Measurements from ENCODE around the gene RETN. TPM values are rescaled to one million over a fixed set of nuclear protein-coding genes. Genes with fewer than 3 reads are reported as not detected.

RETN gene
- total RNA-seq, 2 experiments from 2014 or later = not detected

DNA sequence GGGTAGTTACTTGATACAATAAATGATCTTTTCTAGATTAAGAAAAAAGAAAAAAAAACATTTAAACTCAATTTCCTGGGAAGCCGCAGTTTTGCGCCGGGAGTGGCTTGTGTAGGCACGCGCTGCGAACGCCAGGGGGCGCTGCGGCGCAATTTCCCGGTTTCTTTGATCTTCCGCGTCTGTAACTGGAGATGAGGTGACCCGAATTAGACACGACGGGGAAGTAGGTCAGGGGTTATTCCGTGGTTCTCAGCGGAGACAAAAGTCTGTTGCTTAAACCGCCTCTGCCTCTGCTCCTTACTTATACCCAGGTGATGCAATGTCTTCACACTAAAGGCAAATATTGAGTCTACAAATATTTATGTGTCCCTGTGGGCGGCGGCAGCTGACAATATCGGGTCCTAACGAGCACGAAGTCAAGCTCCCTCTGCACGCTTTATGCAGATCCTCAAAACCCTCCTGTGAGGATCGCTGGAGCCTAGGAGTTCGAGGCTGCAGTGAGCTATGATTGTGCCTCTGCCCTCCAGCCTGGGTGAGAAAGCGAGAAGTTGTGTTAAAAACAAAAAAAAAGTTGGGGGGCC lies 16.7 kb upstream of the RETN start:
- Histone ChIP-seq H2AFZ (ENCODE audit: low read length) (peak overlapping the region; percentile 96), H3K9me2 (ENCODE audit: insufficient read depth, low read length) (no peaks in the 10 kb centered on the region), H3K4me3 (ENCODE audit: low read depth, low read length, poor library complexity, severe bottlenecking) (peak overlapping the region; percentile 51), H3K79me2 (ENCODE audit: insufficient read depth, low read depth, low read length) (no peaks in the 10 kb centered on the region), H3K36me3 (ENCODE audit: insufficient read depth, low read length) (no peaks in the 10 kb centered on the region), H4K20me1 (ENCODE audit: insufficient read depth, low read length) (no peaks in the 10 kb centered on the region), H3K27ac (ENCODE audit: low read depth, low read length, poor library complexity, severe bottlenecking) (no peak overlapping the region), H3K4me2 (ENCODE audit: low read length) (peak overlapping the region; percentile 70), H3K9me3 (ENCODE audit: low read length) (no peaks in the 10 kb centered on the region), H3K4me1 (ENCODE audit: insufficient read depth, low read length, poor library complexity, severe bottlenecking) (peaks cover 4% of the 10 kb centered on the region)
- ChIA-PET POLR2A (no interaction called here), CTCF (ENCODE audit: unreplicated experiment) (interaction anchor here (0.6 to 1.2 kb wide), 2 partner anchors 8 to 47 kb away, joined by 3 read pairs; no protein-coding TSS in a partner anchor)
- TF ChIP-seq EZH2phosphoT487 (IDR thresholded peaks at IDR 0.05; ENCODE audit: borderline replicate concordance, low read depth, low read length) = no peak
- TF ChIP-seq, protein P1, sequence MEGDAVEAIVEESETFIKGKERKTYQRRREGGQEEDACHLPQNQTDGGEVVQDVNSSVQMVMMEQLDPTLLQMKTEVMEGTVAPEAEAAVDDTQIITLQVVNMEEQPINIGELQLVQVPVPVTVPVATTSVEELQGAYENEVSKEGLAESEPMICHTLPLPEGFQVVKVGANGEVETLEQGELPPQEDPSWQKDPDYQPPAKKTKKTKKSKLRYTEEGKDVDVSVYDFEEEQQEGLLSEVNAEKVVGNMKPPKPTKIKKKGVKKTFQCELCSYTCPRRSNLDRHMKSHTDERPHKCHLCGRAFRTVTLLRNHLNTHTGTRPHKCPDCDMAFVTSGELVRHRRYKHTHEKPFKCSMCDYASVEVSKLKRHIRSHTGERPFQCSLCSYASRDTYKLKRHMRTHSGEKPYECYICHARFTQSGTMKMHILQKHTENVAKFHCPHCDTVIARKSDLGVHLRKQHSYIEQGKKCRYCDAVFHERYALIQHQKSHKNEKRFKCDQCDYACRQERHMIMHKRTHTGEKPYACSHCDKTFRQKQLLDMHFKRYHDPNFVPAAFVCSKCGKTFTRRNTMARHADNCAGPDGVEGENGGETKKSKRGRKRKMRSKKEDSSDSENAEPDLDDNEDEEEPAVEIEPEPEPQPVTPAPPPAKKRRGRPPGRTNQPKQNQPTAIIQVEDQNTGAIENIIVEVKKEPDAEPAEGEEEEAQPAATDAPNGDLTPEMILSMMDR (conservative IDR thresholded peaks at IDR 0.05; ENCODE audit: low read length) = peak; percentile 98
- DNase-seq (ENCODE audit: low spot score) = peak; percentile 81
- intact Hi-C loops (cut with micrococcal nuclease; ENCODE audit: unreplicated experiment) = loop anchor here (1.0 kb wide), 2 partner anchors 28 to 147 kb away; partner anchors contain the start of gene TRAPPC5
- BruUV-seq (replicated peaks) = no TSS peak

DNA sequence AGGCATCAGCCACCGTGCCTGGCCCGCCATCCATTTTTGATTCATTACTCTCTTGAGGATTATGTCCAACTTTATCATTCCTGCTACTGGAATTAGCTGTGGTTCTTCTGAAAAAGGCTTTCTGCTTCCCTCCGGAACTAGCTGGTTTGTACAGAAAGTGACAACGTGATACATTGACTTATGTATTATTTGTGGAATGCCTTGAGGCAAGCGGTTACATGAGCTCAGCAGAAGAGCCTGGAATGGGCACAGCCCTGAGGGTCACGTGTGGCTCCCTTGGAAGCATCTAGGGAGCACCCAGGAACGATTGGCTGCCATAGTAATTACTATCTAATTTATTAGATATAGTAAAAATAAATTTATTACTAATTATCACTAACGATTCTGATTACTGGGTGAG lies 14.4 kb upstream of the RETN start:
- TF ChIP-seq EZH2phosphoT487 (IDR thresholded peaks at IDR 0.05; ENCODE audit: borderline replicate concordance, low read depth, low read length) = no peak
- TF ChIP-seq, protein P1 (conservative IDR thresholded peaks at IDR 0.05; ENCODE audit: low read length) = no peak
- Histone ChIP-seq H2AFZ (ENCODE audit: low read length) (no peak overlapping the region), H3K36me3 (ENCODE audit: insufficient read depth, low read length) (no peaks in the 10 kb centered on the region), H3K9me3 (ENCODE audit: low read length) (no peaks in the 10 kb centered on the region), H3K4me2 (ENCODE audit: low read length) (no peak overlapping the region), H3K79me2 (ENCODE audit: insufficient read depth, low read depth, low read length) (no peaks in the 10 kb centered on the region), H4K20me1 (ENCODE audit: insufficient read depth, low read length) (no peaks in the 10 kb centered on the region), H3K9me2 (ENCODE audit: insufficient read depth, low read length) (no peaks in the 10 kb centered on the region), H3K4me3 (ENCODE audit: low read depth, low read length, poor library complexity, severe bottlenecking) (no peak overlapping the region), H3K27ac (ENCODE audit: low read depth, low read length, poor library complexity, severe bottlenecking) (no peak overlapping the region), H3K4me1 (ENCODE audit: insufficient read depth, low read length, poor library complexity, severe bottlenecking) (peaks cover 12% of the 10 kb centered on the region)
- no TSS peak for BruUV-seq (replicated peaks)
- CTCF ChIA-PET (ENCODE audit: unreplicated experiment) = no interaction called here
- no peak for DNase-seq (ENCODE audit: low spot score)
- POLR2A ChIA-PET = interaction anchor here (0.5 kb wide), 1 partner anchor 13 kb away, joined by 4 read pairs; no protein-coding TSS in a partner anchor
- intact Hi-C loops (cut with micrococcal nuclease; ENCODE audit: unreplicated experiment) = no loop called here

DNA sequence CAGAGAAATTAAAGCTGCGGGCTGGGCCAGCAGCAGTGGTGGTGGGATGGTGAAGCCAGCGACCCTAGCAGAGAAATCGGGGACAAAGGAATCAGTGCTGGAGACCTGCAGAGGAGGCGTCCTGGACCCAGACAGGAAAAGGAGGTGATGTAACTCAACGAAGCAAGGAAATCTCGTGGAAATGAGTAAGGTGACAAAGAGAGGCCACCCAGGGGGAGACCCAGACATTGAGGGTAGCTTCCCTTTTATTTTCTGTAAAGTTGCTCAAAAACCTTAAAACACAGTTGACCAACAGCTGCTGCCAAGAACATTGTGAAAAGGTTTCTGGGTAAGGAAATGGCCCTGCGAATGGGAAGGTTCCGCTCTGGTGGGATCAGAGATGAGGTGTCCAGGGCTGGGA lies 13.3 kb upstream of the RETN start:
- ChIA-PET CTCF (ENCODE audit: unreplicated experiment) (no interaction called here), POLR2A (no interaction called here)
- TF ChIP-seq, protein P1 (conservative IDR thresholded peaks at IDR 0.05; ENCODE audit: low read length) = no peak
- no peak for TF ChIP-seq EZH2phosphoT487 (IDR thresholded peaks at IDR 0.05; ENCODE audit: borderline replicate concordance, low read depth, low read length)
- no TSS peak for BruUV-seq (replicated peaks)
- intact Hi-C loops (cut with micrococcal nuclease; ENCODE audit: unreplicated experiment) = no loop called here
- H3K27ac ChIP-seq (ENCODE audit: low read depth, low read length, poor library complexity, severe bottlenecking) = no peak overlapping the region
- no peaks in the 10 kb centered on the region for H4K20me1 ChIP-seq (ENCODE audit: insufficient read depth, low read length)
- H3K4me1 ChIP-seq (ENCODE audit: insufficient read depth, low read length, poor library complexity, severe bottlenecking) = peaks cover 12% of the 10 kb centered on the region
- H2AFZ ChIP-seq (ENCODE audit: low read length) = no peak overlapping the region
- H3K79me2 ChIP-seq (ENCODE audit: insufficient read depth, low read depth, low read length) = no peaks in the 10 kb centered on the region
- no peak overlapping the region for H3K4me3 ChIP-seq (ENCODE audit: low read depth, low read length, poor library complexity, severe bottlenecking)
- H3K4me2 ChIP-seq (ENCODE audit: low read length) = no peak overlapping the region
- no peaks in the 10 kb centered on the region for H3K9me2 ChIP-seq (ENCODE audit: insufficient read depth, low read length)
- no peak for DNase-seq (ENCODE audit: low spot score)
- no peaks in the 10 kb centered on the region for H3K36me3 ChIP-seq (ENCODE audit: insufficient read depth, low read length)
- no peaks in the 10 kb centered on the region for H3K9me3 ChIP-seq (ENCODE audit: low read length)

Data from OCI-LY7 (cell line).